ENCODE measurements around the gene GNLY.

Gene GNLY

DNA sequence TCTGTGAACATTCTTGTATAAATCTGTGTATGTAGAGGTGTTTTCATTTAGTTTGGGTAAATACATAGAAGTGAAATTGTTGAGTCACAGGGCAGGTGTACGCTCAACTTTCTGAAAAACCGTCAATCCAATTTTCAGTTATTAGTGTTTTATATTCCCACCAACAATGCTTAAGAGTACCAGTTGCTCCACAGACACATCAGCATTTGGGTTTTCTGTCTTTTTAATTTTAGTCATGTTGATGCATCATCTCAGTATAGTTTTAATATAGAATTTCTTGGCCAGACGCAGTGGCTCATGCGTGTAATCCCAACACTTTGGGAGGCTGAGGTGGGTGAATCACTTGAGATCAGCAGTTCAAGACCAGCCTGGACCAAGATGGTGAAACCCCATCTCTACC lies 3.2 kb upstream of the GNLY start:
- no peak for FAIRE-seq

- FAIRE-seq: no peak
Measured at GRCh38 chr2:85692039-85692645, 2.0 kb upstream of the GNLY start.

- no peak for FAIRE-seq
Measured at GRCh38 chr2:85695121-85695520, 963 bp downstream of the GNLY start.

- FAIRE-seq: no peak
Measured at GRCh38 chr2:85695691-85696668, 1.8 kb downstream of the GNLY start.

DNA sequence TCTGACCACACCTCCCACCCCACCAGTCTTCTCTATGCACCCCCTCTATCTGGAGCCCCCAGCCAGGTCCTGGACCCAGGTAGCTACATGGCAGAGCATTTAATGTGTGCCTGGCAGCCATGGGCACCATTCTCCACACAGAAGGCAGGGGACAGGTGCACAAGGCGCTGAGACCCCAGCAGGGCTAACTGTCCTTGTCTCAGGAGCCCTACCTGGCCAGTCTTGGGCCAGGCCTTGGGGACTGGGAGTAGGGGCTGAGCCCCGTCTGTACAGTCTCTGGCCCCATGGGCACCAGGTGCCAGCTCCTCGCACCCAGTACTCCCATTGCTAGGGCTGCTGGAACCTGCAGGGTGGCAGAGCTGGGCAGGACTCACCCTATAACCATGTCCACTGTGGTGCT lies 2.9 kb downstream of the GNLY start:
- no peak for FAIRE-seq

GRCh38 chr2:85697716-85698115 lies 3.6 kb downstream of the GNLY start:
- no peak for FAIRE-seq

DNA sequence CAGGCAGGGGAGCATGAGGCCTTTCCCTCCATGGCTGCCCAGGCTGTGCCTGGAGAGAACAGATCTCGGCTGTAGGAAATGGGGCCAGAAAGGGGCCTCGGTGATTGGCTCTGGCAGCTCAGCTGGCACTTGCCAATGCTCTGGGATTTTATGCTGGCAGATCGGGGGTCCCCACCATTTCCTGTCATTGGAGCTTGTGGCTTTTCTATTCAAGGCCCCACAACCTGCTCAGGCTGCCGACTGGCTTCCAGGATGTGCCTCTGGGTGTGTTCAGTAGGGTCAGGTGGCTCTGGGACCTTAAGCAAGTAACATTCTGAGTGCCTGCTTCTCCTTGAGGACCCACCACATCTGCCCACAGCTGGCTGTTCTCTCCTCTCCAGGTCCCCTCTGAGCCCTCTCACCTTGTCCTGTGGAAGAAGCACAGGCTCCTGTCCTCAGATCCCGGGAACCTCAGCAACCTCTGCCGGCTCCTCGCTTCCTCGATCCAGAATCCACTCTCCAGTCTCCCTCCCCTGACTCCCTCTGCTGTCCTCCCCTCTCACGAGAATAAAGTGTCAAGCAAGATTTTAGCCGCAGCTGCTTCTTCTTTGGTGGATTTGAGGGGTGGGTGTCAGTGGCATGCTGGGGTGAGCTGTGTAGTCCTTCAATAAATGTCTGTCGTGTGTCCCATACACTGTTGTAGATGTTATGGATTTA lies 4.2 kb downstream of the GNLY start:
- no peak for FAIRE-seq

DNA sequence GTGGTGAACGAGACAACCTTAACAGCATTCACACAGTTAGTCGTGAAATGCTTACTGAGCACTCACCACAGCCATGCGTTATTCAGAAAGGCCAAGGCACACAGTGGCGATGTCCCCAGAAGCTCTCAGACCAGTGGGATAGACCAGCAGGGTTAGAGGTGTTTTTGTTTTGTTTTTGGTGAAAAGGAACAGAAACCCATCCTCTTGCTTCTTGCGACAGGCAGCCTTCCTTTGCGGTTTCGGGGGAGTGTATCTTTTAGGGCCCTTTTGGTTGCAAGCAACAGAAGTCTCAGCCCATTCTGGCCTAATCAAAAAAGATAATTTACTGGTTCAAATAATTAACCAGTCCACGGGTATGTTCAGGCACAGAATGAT lies 4.7 kb downstream of the GNLY start:
- FAIRE-seq: no peak

DNA sequence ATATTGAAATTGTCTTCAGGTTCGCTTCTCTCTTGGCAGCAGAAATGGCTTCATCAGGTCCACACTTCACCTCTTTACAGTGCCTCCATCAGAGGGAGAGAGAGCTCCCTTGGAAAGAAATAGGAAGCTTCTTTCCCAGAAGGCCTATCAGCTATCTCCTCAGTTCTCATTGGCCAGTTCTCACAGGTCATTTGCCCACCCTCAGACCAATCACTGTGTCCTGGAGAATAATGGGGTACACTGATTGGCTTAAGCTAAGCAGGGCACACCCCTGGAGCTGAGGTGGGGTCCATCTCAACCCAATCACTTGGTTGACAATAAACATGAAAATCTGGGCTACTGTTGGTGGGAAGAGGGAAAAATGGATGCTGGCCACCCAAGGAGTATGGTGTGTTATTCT lies 5.2 kb downstream of the GNLY start:
- no peak for FAIRE-seq

GRCh38 chr2:85702172-85702571 lies 8.0 kb downstream of the GNLY start:
- FAIRE-seq: no peak

DNA sequence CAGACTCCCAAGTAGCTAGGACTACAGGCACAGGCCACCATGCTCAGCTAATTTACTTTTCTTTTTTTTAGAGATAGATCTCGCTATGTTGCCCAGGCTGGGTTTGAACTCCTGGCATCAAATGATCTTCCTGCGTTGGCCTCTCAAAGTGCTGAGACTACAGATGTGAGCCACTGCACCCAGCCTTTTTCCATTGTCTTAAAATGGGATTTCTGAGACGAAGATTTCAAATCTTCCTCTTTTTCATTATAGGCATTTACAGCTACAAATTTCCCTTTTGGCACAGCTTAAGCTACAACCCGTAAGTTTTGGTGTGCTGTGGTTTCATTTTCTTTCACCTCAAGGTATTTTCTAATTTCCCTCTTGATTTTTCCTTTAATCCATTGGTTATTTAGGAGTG lies 8.6 kb downstream of the GNLY start:
- FAIRE-seq: no peak

GRCh38 chr2:85703329-85703728 lies 9.2 kb downstream of the GNLY start:
- FAIRE-seq: no peak

DNA sequence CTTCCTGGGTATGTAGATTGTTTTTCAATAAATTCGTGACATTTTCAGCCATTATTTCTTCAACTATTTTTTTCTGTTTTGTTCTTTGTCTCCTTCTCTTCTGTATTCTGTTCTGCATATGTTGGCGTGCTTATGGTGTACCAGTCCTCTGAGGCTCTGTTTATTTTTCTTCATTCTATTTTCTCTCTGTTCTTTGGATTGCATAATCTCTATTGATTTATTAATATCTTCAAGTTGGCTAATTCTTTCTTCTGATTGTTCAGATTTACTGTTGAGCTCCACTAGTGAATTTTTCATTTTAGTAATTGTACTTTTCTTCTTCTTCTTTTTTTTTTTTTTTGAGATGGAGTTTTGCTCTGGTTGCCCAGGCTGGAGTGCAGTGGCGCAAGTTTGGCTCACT lies 9.9 kb downstream of the GNLY start:
- FAIRE-seq: no peak

- no peak for FAIRE-seq
Measured at GRCh38 chr2:85704800-85705679, 10.9 kb downstream of the GNLY start.

DNA sequence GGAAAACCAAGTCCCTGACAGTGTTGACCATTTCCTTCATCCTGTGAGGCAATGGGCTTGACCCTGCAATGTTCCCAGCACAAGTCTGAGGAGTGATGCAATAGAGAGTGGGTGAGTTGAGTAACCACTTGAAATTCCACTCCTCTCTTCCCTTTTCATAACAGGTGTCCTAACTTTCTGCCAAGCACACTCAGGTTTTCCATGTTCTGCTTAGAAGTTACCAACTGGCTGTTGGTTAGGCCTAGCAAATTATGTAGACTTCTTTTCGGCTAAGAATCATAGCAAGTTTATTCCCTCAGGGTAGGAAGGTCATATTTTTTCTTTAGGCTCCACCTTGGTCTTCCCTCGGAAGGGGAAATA lies 11.5 kb downstream of the GNLY start:
- no peak for FAIRE-seq

GRCh38 chr2:85706063-85706462 lies 11.9 kb downstream of the GNLY start:
- FAIRE-seq: no peak

DNA sequence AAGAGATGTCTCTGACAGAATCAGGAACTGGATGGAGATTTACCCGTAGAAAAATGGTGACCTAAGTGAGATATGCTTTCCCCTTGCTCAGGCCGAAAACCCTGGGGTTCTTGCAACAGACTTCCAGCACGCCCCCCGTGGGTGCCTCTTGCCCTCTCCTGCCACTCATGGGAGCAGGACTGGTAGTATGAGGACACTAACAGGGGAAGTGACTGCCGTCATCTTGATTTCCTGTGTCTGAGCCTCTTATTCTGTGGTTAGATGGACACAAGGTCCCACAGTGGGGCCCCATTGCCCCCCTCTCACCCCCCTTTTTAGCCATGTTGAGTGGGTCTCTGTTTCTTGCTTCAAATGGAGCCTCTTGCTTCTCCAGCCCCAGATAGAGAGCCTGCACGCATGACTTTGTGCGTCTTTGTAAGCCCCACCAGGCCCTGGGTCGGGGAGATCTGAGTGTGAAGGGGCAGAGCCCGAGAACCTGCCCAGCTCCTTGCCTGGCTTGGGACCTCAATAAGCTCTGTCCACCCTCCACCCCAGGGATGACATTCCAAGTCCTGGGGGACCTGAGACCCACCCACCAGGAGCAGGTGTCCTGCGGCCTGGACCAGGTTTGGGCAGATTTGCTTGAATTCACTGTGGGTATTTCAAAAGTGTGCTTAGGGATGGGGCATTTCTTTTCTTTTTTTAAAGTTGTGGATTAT lies 12.6 kb downstream of the GNLY start:
- no peak for FAIRE-seq

DNA sequence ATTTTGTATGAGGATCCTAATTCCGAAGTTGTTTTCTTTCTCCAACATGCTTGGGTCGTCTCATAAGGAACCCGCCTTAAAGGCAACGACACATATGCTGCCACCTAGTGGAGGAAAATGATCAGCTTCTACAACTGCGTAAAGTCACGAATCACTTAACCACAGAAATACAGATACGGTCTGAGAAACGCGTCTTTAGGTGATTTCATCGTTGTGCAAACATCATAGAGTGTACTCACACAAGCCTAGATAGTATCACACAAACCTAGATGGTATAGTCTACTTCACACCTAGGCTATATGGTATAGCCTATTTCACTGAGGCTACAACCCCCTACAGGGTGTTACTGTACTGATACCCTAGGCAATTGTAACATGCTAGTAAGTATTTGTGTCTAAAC lies 13.1 kb downstream of the GNLY start:
- peak; percentile 92 for FAIRE-seq

DNA sequence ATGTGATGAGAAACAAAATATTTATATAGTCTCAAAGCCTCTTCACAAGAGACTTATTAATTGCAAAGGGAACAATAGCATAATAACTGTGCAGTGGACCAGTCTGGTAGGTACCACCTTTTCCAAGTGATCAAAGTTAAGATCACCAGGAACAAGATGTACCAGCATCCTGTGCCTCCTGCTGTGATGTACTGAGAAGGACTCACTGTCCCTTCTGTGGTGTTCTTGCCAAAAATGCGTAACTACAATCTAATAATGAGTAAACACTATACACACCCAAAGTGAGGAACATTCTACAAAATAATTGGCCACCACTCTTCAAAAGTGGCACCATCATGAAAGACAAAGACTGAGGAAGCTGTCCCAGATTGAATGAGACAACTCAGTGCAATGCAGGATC lies 14.5 kb downstream of the GNLY start:
- FAIRE-seq: no peak

GRCh38 chr2:85709401-85709811 lies 15.2 kb downstream of the GNLY start:
- no peak for FAIRE-seq

- no peak for FAIRE-seq
Measured at GRCh38 chr2:85710687-85711577, 16.8 kb downstream of the GNLY start.
